WI38 (cell line): ENCODE measurements around the gene TTC28.
"Not testable (repeated sequence)": the region's sequence is repeated elsewhere in the genome, so short reads cannot be mapped to it uniquely, and the experiment has no call there.

Experiments
- H3K4me3 ChIP-seq: 2 replicates; pipeline ENCODE4 v1.5.1; 2011; ENCODE audit warnings: low read depth, mild to moderate bottlenecking, control low read depth, low read length
- TF ChIP-seq, protein P1 (sequence below): IDR thresholded peaks from 2 replicates; pipeline ENCODE4 v1.5.1; 2012; ENCODE audit warnings: low read depth, mild to moderate bottlenecking, control low read depth, low read length

The TTC28 gene

DNA sequence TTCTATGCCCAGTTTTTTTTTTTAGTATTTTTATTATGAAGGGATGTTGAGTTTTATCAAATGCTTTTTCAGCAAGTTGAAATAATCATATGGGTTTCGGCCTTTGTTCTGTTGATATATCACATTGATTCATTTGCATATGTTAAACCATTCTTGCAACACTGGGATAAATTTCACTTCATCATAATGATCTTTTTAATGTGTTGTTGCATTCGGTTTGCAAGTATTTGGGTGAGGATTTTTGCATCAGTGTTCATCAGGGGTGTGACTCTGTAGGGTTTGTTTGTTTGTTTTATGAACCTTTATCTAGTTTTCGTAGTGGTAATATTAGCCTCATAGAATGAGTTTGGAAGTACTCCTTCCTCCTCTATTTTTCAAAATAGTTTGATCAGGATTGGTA, 103.5 kb downstream of the TTC28 start:
- H3K4me3 ChIP-seq, result no peak overlapping the region
- TF ChIP-seq, protein P1, sequence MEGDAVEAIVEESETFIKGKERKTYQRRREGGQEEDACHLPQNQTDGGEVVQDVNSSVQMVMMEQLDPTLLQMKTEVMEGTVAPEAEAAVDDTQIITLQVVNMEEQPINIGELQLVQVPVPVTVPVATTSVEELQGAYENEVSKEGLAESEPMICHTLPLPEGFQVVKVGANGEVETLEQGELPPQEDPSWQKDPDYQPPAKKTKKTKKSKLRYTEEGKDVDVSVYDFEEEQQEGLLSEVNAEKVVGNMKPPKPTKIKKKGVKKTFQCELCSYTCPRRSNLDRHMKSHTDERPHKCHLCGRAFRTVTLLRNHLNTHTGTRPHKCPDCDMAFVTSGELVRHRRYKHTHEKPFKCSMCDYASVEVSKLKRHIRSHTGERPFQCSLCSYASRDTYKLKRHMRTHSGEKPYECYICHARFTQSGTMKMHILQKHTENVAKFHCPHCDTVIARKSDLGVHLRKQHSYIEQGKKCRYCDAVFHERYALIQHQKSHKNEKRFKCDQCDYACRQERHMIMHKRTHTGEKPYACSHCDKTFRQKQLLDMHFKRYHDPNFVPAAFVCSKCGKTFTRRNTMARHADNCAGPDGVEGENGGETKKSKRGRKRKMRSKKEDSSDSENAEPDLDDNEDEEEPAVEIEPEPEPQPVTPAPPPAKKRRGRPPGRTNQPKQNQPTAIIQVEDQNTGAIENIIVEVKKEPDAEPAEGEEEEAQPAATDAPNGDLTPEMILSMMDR, result no peak

DNA sequence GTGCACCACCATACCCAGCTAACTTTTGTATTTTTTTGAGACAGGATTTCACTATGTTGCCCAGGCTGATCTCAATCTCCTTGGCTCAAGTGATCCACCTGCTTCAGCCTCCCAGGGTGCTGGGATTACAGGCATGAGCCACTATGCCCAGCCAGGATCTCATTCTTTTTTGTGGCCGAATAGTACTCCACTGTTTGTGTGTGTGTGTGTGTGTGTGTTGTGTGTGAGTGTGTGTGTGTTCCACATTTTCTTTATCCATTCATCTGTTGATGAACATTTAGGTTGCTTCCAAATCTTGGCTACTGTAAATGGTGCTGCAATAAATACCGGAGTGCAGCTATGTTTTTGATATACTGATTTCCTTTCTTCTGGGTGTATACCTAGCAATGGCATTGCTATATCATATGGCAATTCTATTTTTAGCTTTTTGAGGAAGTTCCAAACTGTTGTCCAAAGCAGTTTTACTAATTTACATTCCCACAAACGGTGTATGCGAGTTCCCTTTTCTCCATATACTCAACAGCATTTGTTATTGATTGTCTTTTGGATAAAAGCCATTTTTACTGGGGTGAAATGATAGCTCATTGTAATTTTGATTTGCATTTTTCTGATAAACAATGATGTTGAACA, 105.4 kb downstream of the TTC28 start:
- TF ChIP-seq, protein P1, result no peak
- no peak overlapping the region for H3K4me3 ChIP-seq

DNA sequence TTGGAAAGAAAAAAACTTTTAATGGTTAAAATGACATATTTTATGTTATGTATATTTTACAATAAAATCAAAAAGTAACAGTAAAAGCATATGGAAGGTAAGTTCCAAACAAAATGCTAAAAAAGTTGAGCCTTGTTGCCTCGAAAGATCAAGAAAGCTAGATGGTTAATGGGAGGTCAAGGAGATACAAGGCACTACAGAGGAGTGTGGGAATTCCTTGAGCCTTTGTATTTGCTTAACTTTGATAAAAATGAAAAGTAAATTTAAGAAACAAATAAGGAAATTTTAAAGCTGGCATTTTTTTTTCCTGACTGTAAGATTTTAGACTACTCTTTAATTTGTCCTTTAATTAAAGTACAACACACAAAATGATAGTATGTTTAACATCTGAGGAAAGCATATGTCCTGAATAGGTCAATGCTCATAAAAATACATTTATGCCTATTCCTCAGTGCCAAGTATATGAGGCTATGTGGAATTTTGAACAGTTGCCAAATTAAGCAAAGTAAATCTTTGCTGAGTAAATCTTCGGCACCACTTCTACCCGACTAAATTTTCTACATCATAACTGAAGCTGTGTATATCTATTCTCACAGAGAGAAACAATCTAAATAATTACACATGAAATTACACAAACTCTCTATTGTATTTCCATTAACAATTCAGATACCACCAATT, 108.8 kb downstream of the TTC28 start:
- H3K4me3 ChIP-seq, result no peak overlapping the region
- TF ChIP-seq, protein P1, result no peak

DNA sequence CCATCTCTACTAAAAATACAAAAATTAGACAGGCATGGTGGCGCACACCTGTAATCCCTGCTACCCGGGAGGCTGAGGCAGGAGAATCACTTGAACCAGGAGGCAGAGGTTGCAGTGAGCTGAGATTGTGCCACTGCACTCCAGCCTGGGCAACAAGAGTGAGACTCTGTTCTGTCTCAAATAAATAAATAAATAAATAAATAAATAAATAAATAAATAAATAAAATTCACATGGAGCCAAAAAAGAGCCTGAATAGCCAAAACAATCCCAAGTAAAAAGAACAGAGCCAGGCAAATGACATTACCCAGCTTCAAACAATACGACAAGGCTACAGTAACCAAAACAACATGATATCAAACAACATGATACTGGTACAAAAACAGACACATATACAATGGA, 110.7 kb downstream of the TTC28 start:
- not testable (repeated sequence) for H3K4me3 ChIP-seq

DNA sequence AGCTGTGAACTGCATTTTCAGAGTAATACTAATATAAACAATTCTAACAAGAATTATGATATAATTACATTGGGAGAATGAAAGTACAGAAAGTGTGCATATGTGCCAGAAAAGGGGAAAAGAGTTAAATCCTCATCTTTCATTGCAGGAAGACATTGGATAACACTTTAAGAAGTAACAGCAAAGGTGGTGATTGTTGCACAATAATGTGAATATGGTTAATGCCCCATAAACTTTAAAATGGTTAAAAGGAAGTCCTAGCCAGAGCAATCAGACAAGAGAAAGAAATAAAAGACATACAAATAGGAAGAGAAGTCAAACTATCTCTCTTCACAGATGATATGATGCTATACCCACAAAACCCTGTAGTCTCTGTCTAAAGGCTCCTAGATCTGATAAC, 111.5 kb downstream of the TTC28 start:
- TF ChIP-seq, protein P1, result no peak
- no peak overlapping the region for H3K4me3 ChIP-seq

DNA sequence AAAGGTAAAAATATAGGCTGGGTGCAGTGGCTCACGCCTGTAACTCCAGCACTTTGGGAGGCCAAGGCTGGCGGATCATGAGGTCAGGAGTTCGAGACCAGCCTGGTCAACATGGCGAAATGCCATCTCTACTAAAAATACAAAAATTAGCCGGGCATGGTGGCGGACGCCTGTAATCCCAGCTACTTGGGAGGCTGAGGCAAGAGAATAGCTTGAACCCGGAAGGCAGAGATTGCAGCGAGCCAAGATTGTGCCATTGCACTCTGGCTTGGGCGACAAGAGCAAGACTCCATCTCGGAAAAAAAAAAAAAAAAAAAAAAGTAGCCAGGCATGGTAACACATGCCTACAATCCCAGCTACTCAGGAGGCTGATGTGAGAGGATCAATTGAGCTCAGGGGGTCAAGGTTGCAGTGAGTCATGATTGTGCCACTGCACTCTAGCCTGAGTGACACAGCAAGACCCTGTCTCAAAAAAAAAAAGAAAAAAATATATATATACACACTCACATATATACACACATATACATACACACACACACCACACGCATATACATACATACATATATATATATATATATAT, 112.6 kb downstream of the TTC28 start:
- H3K4me3 ChIP-seq, result not testable (repeated sequence)

DNA sequence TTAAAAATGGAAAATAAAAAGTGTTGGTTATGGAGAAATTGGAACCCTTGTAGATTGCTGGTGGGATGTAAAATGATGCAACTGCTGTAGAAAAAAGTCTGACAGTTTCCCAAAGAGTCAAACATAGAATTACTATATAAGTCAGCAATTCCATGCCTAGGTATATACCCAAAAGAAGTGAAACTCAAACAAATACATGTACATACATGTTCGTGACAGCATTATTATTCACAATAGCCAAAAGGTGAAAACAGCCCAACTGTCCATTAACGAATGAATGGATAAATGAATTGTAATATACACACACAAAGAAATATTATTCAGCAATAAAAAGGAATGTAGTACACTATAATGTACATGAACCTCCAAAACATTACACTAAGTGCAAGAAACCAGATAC, 116.0 kb downstream of the TTC28 start:
- TF ChIP-seq, protein P1, result no peak
- no peak overlapping the region for H3K4me3 ChIP-seq

DNA sequence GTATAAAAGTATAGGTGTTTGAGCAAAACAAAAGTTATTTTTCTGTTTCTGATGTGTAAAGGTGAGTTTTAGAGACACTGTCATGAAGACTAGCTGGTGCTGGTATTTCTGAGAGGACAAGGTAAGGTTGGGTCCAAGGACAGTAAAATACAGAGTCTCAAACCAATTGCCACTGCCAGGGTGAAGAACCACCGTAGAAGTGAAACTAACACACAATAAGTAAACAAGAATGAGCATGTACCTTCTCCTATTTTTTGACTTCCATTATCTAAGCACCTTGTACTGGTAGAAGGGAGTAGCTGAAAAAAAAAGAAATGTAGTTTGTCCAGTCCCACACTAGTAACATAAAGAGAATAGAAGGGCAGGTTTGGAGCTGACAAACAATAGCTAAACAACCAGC, 117.3 kb downstream of the TTC28 start:
- no peak overlapping the region for H3K4me3 ChIP-seq
- TF ChIP-seq, protein P1, result no peak

DNA sequence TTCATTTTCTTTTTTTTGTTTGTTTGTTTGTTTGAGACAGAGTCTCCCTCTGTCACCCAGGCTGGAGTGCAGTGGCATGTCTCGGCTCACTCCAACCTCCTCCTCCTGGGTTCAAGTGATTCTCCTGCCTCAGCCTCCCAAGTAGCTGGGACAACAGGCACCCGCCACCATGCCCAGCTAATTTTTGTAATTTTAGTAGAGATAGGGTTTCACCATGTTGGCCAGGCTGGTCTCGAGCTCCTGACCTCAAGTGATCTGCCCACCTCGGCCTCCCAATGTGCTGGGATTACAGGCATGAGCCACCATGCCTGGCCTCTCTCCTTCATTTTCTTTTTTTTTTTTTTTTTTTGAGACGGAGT, 118.9 kb downstream of the TTC28 start:
- H3K4me3 ChIP-seq, result not testable (repeated sequence)
